Central memory CD8-positive, alpha-beta T cell (primary cell): ENCODE results near the gene LMX1A.

Experiments used
- ATAC-seq: fragments of 150-1000 bp; cut with Tn5 transposase; replicated peaks from 2 replicates; pipeline ENCODE4 v1.10.0; 2022; ENCODE audit warnings: mild to moderate bottlenecking, moderate FRiP score, moderate number of reproducible peaks; ENCODE audit not compliant: poor library complexity, severe bottlenecking; ENCODE audit errors: extremely low read depth
- DNase-seq, 2 donors: peaks; one replicate each; pipeline ENCODE4 v3.0.0; 2021; ENCODE audit warnings: low spot score in 2 of 2
- H3K27ac Mint-ChIP-seq: one replicate; pipeline ENCODE4 v1.8.0; 2022; ENCODE audit warnings: low read depth, mild to moderate bottlenecking, moderate library complexity, mixed read lengths
- H3K27me3 Mint-ChIP-seq: one replicate; pipeline ENCODE4 v1.8.0; 2022; ENCODE audit warnings: mixed read lengths
- H3K36me3 Mint-ChIP-seq: one replicate; pipeline ENCODE4 v1.8.0; 2022; ENCODE audit warnings: mild to moderate bottlenecking, moderate library complexity, mixed read lengths; ENCODE audit not compliant: insufficient read depth
- H3K4me1 Mint-ChIP-seq: one replicate; pipeline ENCODE4 v1.8.0; 2022; ENCODE audit warnings: mixed read lengths
- H3K4me3 Mint-ChIP-seq: one replicate; pipeline ENCODE4 v1.8.0; 2022; ENCODE audit warnings: mild to moderate bottlenecking, moderate library complexity, mixed read lengths
- H3K9me3 Mint-ChIP-seq: one replicate; pipeline ENCODE4 v1.8.0; 2022; ENCODE audit warnings: mixed read lengths

The LMX1A gene

GRCh38 chr1:165383067-165383466 lies 26.6 kb upstream of the LMX1A start:
- H3K27ac Mint-ChIP-seq: no peak overlapping the region
- no peaks in the 10 kb centered on the region for H3K36me3 Mint-ChIP-seq
- no peaks in the 10 kb centered on the region for H3K9me3 Mint-ChIP-seq
- H3K27me3 Mint-ChIP-seq: peaks cover 75% of the 10 kb centered on the region
- DNase-seq (no peak), ATAC-seq (no peak)
- H3K4me1 Mint-ChIP-seq: no peaks in the 10 kb centered on the region
- no peak overlapping the region for H3K4me3 Mint-ChIP-seq

DNA sequence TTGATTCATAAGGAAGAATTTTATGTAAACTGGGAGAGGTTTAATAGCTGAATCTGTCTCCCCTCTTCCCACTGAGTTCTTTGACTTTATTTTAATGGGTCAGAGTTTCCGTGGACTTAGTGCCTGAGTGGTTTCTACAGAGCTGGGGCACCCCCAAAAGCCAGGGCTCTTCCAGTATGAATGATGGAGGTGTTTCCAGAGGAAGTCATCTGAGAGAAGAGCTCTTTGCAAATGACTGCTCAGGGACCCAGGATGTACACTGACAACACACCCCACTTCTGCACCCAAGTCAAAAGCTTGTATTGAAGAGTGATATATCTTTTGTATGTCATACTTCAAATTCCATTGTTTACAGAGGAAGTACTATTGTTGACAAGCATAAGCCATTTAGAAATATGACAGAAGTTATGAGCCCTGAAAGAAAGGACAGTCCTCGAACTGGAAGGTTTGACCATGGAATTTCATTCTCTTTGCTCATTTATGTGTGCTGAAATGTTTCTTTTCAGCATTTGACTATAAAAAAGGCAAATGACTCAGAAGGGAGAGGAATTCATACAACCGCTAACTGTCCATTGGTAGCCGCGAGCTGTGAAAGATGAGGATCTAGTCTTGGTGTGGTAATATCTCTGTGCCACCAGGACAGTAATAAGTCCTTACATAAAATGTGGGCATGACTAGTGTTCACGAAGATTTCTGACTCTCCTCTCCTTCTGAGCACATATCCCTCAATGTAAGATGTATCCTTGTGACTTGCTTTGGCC lies 25.4 kb upstream of the LMX1A start:
- no peak for DNase-seq
- H3K27me3 Mint-ChIP-seq: peaks cover 69% of the 10 kb centered on the region
- H3K36me3 Mint-ChIP-seq: no peaks in the 10 kb centered on the region
- no peak overlapping the region for H3K4me3 Mint-ChIP-seq
- H3K27ac Mint-ChIP-seq: no peak overlapping the region
- H3K4me1 Mint-ChIP-seq: peaks cover 2% of the 10 kb centered on the region
- no peak for ATAC-seq
- H3K9me3 Mint-ChIP-seq: no peaks in the 10 kb centered on the region

GRCh38 chr1:165376811-165377311 lies 20.3 kb upstream of the LMX1A start:
- no peak for ATAC-seq
- peaks cover 71% of the 10 kb centered on the region for H3K27me3 Mint-ChIP-seq
- H3K27ac Mint-ChIP-seq: no peak overlapping the region

GRCh38 chr1:165376041-165376810 lies 19.7 kb upstream of the LMX1A start:
- ATAC-seq (peak; percentile 19), DNase-seq (no peak)
- H3K27ac Mint-ChIP-seq: no peak overlapping the region
- no peaks in the 10 kb centered on the region for H3K36me3 Mint-ChIP-seq
- H3K27me3 Mint-ChIP-seq: peaks cover 71% of the 10 kb centered on the region
- H3K4me1 Mint-ChIP-seq: peaks cover 9% of the 10 kb centered on the region
- no peaks in the 10 kb centered on the region for H3K9me3 Mint-ChIP-seq
- peak overlapping the region; percentile 69 for H3K4me3 Mint-ChIP-seq

More at GRCh38 chr1:165376811-165377311, 20.3 kb upstream of the LMX1A start:
- peaks cover 9% of the 10 kb centered on the region for H3K4me1 Mint-ChIP-seq
- H3K4me3 Mint-ChIP-seq: peak overlapping the region; percentile 69
- H3K36me3 Mint-ChIP-seq: no peaks in the 10 kb centered on the region
- H3K9me3 Mint-ChIP-seq: no peaks in the 10 kb centered on the region
- DNase-seq: no peak

DNA sequence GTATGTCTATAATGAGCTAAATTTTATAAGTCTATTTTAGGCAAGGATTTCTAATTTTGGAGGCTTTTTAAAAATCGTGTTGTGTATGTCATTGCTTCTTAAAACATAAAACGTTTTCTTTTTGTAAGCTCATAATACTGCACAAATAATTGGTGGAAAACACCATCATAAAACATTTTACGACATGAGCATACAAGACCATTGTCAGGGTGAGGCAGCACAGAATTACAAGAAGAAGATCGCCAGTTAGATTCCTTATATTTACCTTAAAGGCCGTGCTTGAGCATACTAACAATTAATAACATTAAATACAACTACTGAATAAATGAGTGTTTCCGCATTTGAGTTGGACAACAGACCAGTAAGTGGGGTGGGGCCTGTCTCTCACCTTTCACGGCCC lies 19.1 kb upstream of the LMX1A start:
- no peak overlapping the region for H3K4me3 Mint-ChIP-seq
- no peaks in the 10 kb centered on the region for H3K9me3 Mint-ChIP-seq
- no peaks in the 10 kb centered on the region for H3K36me3 Mint-ChIP-seq
- ATAC-seq (no peak), DNase-seq (no peak)
- peaks cover 9% of the 10 kb centered on the region for H3K4me1 Mint-ChIP-seq
- peaks cover 71% of the 10 kb centered on the region for H3K27me3 Mint-ChIP-seq
- H3K27ac Mint-ChIP-seq: no peak overlapping the region

DNA sequence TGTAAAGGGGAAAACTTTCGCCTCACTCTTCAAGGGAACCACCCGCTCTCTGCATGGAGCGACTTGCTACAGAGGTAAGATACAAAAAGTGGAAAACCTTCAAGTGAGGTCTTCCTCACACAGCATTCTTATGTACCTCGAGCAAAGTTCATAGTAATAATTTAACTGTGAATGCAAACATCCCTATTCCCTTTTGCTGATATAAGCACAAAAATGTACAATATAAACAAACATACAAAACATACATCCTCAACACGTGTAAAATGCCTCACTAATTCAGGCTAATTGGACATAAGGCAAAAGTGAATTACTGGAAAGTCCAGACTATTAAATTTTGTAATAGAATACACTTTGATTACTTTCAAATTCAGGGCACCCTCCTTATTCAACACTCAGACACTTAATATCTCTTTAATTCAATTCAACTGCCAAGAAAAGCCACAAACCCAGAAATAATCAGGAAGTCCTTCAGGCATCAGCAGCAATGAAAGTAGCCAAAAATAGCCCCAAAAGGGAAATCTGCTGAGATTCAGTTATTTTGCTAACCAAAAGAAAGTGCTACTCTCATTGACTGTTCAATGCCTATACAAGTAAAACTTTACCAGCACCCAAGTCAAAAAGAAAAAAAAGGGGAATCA lies 15.2 kb upstream of the LMX1A start:
- Mint-ChIP-seq H3K36me3 (peaks cover 2% of the 10 kb centered on the region), H3K4me1 (peaks cover 8% of the 10 kb centered on the region), H3K27ac (no peak overlapping the region), H3K9me3 (no peaks in the 10 kb centered on the region), H3K27me3 (peaks cover 82% of the 10 kb centered on the region), H3K4me3 (no peak overlapping the region)
- DNase-seq: no peak
- ATAC-seq: no peak

DNA sequence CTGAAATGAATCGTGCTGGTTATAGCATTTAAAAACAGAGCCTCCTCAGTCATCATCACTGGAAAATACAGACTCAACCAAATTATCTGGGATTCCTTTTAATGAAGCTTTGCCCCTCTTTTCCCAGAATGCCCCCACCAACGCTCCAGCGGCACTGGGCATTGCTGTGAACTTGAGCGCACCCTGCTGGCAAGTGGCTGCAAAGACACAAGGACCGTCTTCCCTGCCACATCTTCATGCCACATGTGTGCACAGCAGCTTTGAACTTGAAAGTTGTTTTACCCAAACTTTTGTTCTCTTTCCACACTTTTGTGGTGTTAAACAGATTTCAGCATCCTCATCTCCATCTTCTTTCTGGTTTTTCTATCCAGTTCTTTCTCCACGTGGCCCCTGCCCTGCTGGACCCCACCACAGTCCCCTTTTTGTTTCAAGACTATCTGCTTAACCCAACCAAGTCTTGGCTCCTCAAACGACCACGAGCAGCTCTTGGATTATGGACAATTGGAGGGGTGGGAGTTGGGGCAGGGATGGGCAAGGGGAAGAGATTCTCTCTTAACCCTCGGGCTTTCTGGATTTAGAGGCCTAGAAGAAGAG lies 12.8 kb upstream of the LMX1A start:
- no peak overlapping the region for H3K27ac Mint-ChIP-seq
- peaks cover 4% of the 10 kb centered on the region for H3K4me1 Mint-ChIP-seq
- peaks cover 81% of the 10 kb centered on the region for H3K27me3 Mint-ChIP-seq
- H3K36me3 Mint-ChIP-seq: peaks cover 2% of the 10 kb centered on the region
- peak; percentile 23 to 35 for DNase-seq
- no peaks in the 10 kb centered on the region for H3K9me3 Mint-ChIP-seq
- H3K4me3 Mint-ChIP-seq: no peak overlapping the region
- ATAC-seq: no peak

DNA sequence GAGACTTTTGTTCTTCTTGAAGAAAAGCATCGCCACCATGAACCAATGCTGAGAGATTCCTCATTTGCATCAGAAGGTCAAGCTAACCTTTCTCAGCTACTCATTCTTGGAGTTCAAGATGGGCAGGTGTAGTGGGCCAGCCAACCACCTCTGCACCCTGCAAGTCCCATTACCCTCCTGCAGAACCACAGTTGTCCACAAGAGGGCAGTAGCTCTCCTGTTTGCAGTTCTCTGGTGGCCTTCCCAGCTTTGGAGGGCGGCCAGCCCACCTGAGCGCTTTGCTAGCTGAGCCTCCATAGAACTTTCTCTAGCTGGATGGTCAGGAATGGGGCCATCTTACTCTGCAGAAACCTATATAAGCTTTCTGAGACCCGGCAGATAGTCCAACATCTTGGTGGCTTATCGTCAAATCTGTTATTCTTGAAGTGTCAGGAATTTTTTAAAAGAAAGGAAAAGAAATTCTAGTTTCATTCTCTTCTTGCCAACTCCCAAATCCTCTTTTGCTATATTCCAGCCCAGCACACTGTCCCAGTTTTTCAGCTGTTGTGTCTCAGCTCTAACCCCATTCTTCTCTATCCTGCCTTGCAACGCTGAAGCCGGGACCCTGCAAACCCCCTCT lies 11.0 kb upstream of the LMX1A start:
- no peak overlapping the region for H3K4me3 Mint-ChIP-seq
- H3K27ac Mint-ChIP-seq: no peak overlapping the region
- ATAC-seq (no peak), DNase-seq (peak; percentile 50 to 70)
- peaks cover 76% of the 10 kb centered on the region for H3K27me3 Mint-ChIP-seq
- H3K36me3 Mint-ChIP-seq: peaks cover 2% of the 10 kb centered on the region
- peaks cover 4% of the 10 kb centered on the region for H3K4me1 Mint-ChIP-seq
- H3K9me3 Mint-ChIP-seq: no peaks in the 10 kb centered on the region

DNA sequence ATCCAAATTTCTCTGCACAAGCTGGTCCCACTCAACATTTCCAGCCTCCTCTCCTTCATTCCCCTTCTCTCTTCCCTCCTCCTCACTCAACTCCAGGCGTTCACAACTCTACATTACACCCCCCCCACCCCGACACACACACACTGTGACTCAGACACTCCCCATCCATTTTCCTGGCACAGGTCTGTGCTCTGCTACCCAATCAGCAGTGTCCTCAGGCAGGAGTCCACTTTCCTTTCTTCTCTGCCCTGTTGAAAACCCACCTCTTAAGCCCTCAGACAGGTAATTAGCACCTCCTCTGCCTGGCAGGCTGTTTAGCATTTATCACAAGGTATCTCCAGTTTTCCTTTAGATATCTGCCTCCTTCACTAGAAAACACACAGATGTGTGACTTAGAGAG lies 8.8 kb upstream of the LMX1A start:
- ATAC-seq: no peak
- Mint-ChIP-seq H3K9me3 (no peaks in the 10 kb centered on the region), H3K4me1 (peaks cover 4% of the 10 kb centered on the region), H3K36me3 (peaks cover 2% of the 10 kb centered on the region), H3K27ac (no peak overlapping the region), H3K4me3 (no peak overlapping the region), H3K27me3 (peaks cover 76% of the 10 kb centered on the region)
- DNase-seq: no peak

DNA sequence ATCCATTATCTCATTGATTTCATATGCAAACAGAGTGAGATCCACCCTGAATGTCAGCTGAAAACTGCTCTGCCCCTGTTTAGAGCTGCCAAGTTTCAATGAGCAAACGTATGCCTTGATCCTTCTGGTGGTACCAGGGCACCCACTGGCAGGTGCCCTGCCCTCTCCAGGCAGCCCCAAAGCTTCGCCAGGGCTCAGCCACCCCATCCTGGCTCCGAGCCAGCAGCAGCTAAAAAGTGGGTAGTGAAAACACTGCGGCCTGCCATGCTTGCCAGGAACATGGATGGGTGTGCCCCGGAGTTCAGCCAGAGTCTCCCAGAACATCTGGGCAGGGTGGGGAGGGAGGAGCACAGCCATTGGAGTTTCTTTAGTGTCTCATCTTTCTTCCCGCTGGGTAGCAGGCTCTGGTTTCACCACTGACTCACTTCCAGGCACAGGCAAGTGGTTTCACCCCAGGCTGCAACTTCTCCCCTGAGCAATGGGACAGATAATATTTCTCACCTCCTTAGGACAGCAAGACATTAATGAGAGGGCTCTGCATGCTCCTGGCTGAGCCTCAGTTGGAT lies 8.1 kb upstream of the LMX1A start:
- no peak for DNase-seq
- no peak for ATAC-seq
- Mint-ChIP-seq H3K27me3 (peaks cover 77% of the 10 kb centered on the region), H3K4me3 (no peak overlapping the region), H3K36me3 (peaks cover 2% of the 10 kb centered on the region), H3K4me1 (peaks cover 4% of the 10 kb centered on the region), H3K9me3 (no peaks in the 10 kb centered on the region), H3K27ac (no peak overlapping the region)

- peaks cover 91% of the 10 kb centered on the region for H3K27me3 Mint-ChIP-seq
- H3K4me1 Mint-ChIP-seq: no peaks in the 10 kb centered on the region
Measured at GRCh38 chr1:165356876-165357275, 361 bp upstream of the LMX1A start.

More at GRCh38 chr1:165356876-165357275, 361 bp upstream of the LMX1A start:
- DNase-seq: no peak
- ATAC-seq: no peak
- H3K27ac Mint-ChIP-seq: no peak overlapping the region
- no peak overlapping the region for H3K4me3 Mint-ChIP-seq
- no peaks in the 10 kb centered on the region for H3K9me3 Mint-ChIP-seq
- H3K36me3 Mint-ChIP-seq: peaks cover 4% of the 10 kb centered on the region
